SU-DHL-6 (cell line): ENCODE measurements around the gene MDC1.

Source experiments
- H2AFZ ChIP-seq: fragments of 200-600 bp; sonication (generic); 2 replicates; pipeline ENCODE4 v1.6.1; 2014; ENCODE audit warnings: low read depth, mild to moderate bottlenecking, moderate library complexity, mixed read lengths, antibody characterized with exemption, low read length; ENCODE audit not compliant: severe bottlenecking
- H3F3A ChIP-seq: fragments of 200-600 bp; shearing (Covaris generic); 2 replicates; pipeline ENCODE4 v1.6.0; 2016; ENCODE audit warnings: antibody characterized with exemption, mild to moderate bottlenecking; ENCODE audit not compliant: insufficient read depth
- H3K27ac ChIP-seq: fragments of 200-600 bp; sonication (generic); 2 replicates; pipeline ENCODE4 v1.5.1; 2016; ENCODE audit warnings: low read depth, mild to moderate bottlenecking, low read length, moderate library complexity, mixed read lengths
- H3K27me3 ChIP-seq: fragments of 200-600 bp; sonication (generic), shearing (Covaris generic); 2 replicates; pipeline ENCODE4 v1.6.0; 2014; ENCODE audit warnings: mild to moderate bottlenecking, low read length
- H3K36me3 ChIP-seq: fragments of 200-600 bp; sonication (generic); 2 replicates; pipeline ENCODE4 v1.6.1; 2014; ENCODE audit warnings: mild to moderate bottlenecking, low read length, mixed read lengths
- H3K4me2 ChIP-seq: fragments of 300-600, 200-600 bp; shearing (Covaris generic), sonication (generic); 2 replicates; pipeline ENCODE4 v1.6.0; 2014; ENCODE audit warnings: low read length, low read depth, mild to moderate bottlenecking; ENCODE audit not compliant: poor library complexity, severe bottlenecking
- H3K4me3 ChIP-seq: fragments of 200-600 bp; sonication (generic); 2 replicates; pipeline ENCODE4 v1.5.1; 2014; ENCODE audit warnings: antibody characterized with exemption, low read length, mild to moderate bottlenecking, mixed read lengths; ENCODE audit not compliant: insufficient read depth, poor library complexity, severe bottlenecking
- H3K79me2 ChIP-seq: fragments of 200-600 bp; sonication (generic); 2 replicates; pipeline ENCODE4 v1.6.1; 2014; ENCODE audit warnings: mild to moderate bottlenecking, low read length, moderate library complexity; ENCODE audit not compliant: insufficient read depth
- H3K9ac ChIP-seq: fragments of 200-600 bp; sonication (generic); 2 replicates; pipeline ENCODE4 v1.7.0; 2014; ENCODE audit warnings: mild to moderate bottlenecking, low read length
- H3K9me2 ChIP-seq: fragments of 200-600 bp; sonication (generic); replicated peaks from 2 replicates; pipeline ENCODE4 v1.6.1; 2014; ENCODE audit warnings: low read length; ENCODE audit not compliant: insufficient read depth
- H3K9me3 ChIP-seq: fragments of 200-600 bp; sonication (generic); 2 replicates; pipeline ENCODE4 v1.6.1; 2014; ENCODE audit warnings: low read length, mixed read lengths; ENCODE audit not compliant: insufficient read depth
- H4K20me1 ChIP-seq: fragments of 200-600 bp; sonication (generic); 2 replicates; pipeline ENCODE4 v1.6.1; 2014; ENCODE audit warnings: low read depth, mild to moderate bottlenecking, antibody characterized with exemption, low read length, moderate library complexity, mixed read lengths
- CTCF ChIP-seq: fragments of 200-600 bp; sonication (generic); IDR thresholded peaks from one replicate; pipeline ENCODE4 v1.5.1; 2017; ENCODE audit warnings: antibody characterized with exemption, mild to moderate bottlenecking, low read length, moderate library complexity; ENCODE audit not compliant: insufficient read depth, poor library complexity, severe bottlenecking
- EZH2phosphoT487 ChIP-seq: fragments of 200-600 bp; sonication (generic), shearing (Covaris generic); conservative IDR thresholded peaks from 2 replicates; pipeline ENCODE4 v1.6.1; 2018; ENCODE audit warnings: mild to moderate bottlenecking, antibody characterized with exemption, low read length, moderate library complexity, mixed read lengths

The MDC1 gene

GRCh38 chr6:30747300-30747687 is 30.2 kb upstream of the MDC1 start:
- H3K9me3 ChIP-seq: no peaks in the 10 kb centered on the region
- H3K9ac ChIP-seq: no peak overlapping the region
- no peak overlapping the region for H2AFZ ChIP-seq
- TF ChIP-seq EZH2phosphoT487: no peak
- TF ChIP-seq CTCF: no peak
- no peak overlapping the region for H3K27ac ChIP-seq
- H3K27me3 ChIP-seq: no peaks in the 10 kb centered on the region
- H3F3A ChIP-seq: peaks cover 9% of the 10 kb centered on the region
- no peaks in the 10 kb centered on the region for H3K9me2 ChIP-seq
- no peak overlapping the region for H3K4me2 ChIP-seq
- H4K20me1 ChIP-seq: no peaks in the 10 kb centered on the region
- no peak overlapping the region for H3K4me3 ChIP-seq
- H3K36me3 ChIP-seq: no peaks in the 10 kb centered on the region
- H3K79me2 ChIP-seq: no peaks in the 10 kb centered on the region; the same call in 1 of the 2 replicates

GRCh38 chr6:30744054-30744805 is 27.1 kb upstream of the MDC1 start, which contains the start of gene IER3:
TSS of gene IER3 (minus strand) at chr6:30744547. CDS start at chr6:30744518, 29 bp downstream.
- Histone ChIP-seq H3K4me2 (peak within 1 kb of the TSS; percentile 74), H3K79me2 (peaks cover 7% of the 10 kb centered on the region; the same call in 1 of the 2 replicates), H3K36me3 (peaks cover 6% of the 10 kb centered on the region; the same call in 1 of the 2 replicates), H3K27me3 (no peaks in the 10 kb centered on the region), H3K27ac (no peak within 1 kb of the TSS), H3K4me3 (peak within 1 kb of the TSS; percentile 83), H3K9me3 (no peaks in the 10 kb centered on the region), H3K9ac (peak within 1 kb of the TSS; percentile 78; the same call in 1 of the 2 replicates), H3F3A (peaks cover 9% of the 10 kb centered on the region), H4K20me1 (no peaks in the 10 kb centered on the region), H3K9me2 (no peaks in the 10 kb centered on the region), H2AFZ (peak within 1 kb of the TSS; percentile 35)
- no peak for TF ChIP-seq EZH2phosphoT487
- peak; percentile 72 for TF ChIP-seq CTCF

- no peaks in the 10 kb centered on the region for H4K20me1 ChIP-seq
- H3K79me2 ChIP-seq: peaks cover 7% of the 10 kb centered on the region; the same call in 1 of the 2 replicates
- peak overlapping the region; percentile 83 for H3K4me3 ChIP-seq
- H3K9ac ChIP-seq: peak overlapping the region; percentile 78
- peaks cover 10% of the 10 kb centered on the region; the same call in 1 of the 2 replicates for H3K36me3 ChIP-seq
- H2AFZ ChIP-seq: peak overlapping the region; percentile 86
- H3K9me3 ChIP-seq: no peaks in the 10 kb centered on the region
- H3K9me2 ChIP-seq: no peaks in the 10 kb centered on the region
- H3K27ac ChIP-seq: 0 out of 2 replicates have a peak overlapping the region, but pooled peaks have one; percentile 1
- H3F3A ChIP-seq: peaks cover 12% of the 10 kb centered on the region
- H3K27me3 ChIP-seq: no peaks in the 10 kb centered on the region
- no peak for TF ChIP-seq CTCF
- no peak for TF ChIP-seq EZH2phosphoT487
- peak overlapping the region; percentile 74 for H3K4me2 ChIP-seq
Measured at GRCh38 chr6:30743099-30744053, 26.3 kb upstream of the MDC1 start.
